HG03066 (cell line): ENCODE data around the gene CROCC.
"Not testable (repeated sequence)": the region's sequence is repeated elsewhere in the genome, so short reads cannot be mapped to it uniquely, and the experiment has no call there.

ENCODE experiments used
- ATAC-seq: cut with Tn5 transposase; IDR thresholded peaks from one replicate; pipeline ENCODE4 v1.9.1; 2021; ENCODE audit warnings: low read depth; ENCODE audit not compliant: unreplicated experiment

The CROCC gene

GRCh38 chr1:16896316-16897055 lies 25.2 kb upstream of the CROCC start:
- not testable (repeated sequence) for ATAC-seq

- not testable (repeated sequence) for ATAC-seq
These were observed 24.1 kb upstream of the CROCC start for GRCh38 chr1:16897653-16898052.

GRCh38 chr1:16898298-16898697 lies 23.4 kb upstream of the CROCC start:
- not testable (repeated sequence) for ATAC-seq

GRCh38 chr1:16899020-16899419 lies 22.7 kb upstream of the CROCC start:
- ATAC-seq = not testable (repeated sequence)

GRCh38 chr1:16900751-16901150 lies 21.0 kb upstream of the CROCC start:
- ATAC-seq = no peak

- ATAC-seq = not testable (repeated sequence)
These were observed 20.4 kb upstream of the CROCC start for GRCh38 chr1:16901371-16901770.

- no peak for ATAC-seq
These were observed 18.7 kb upstream of the CROCC start for GRCh38 chr1:16903054-16903453.

- ATAC-seq = no peak
These were observed 18.3 kb upstream of the CROCC start for GRCh38 chr1:16903458-16903796.

- ATAC-seq = peak; percentile 95
These were observed 17.1 kb upstream of the CROCC start for GRCh38 chr1:16904560-16905109.

GRCh38 chr1:16905110-16905867 lies 16.4 kb upstream of the CROCC start:
- peak; percentile 77 for ATAC-seq

GRCh38 chr1:16905868-16906702 lies 15.6 kb upstream of the CROCC start:
- no peak for ATAC-seq

GRCh38 chr1:16906873-16907272 lies 14.9 kb upstream of the CROCC start:
- no peak for ATAC-seq

- no peak for ATAC-seq
These were observed 13.6 kb upstream of the CROCC start for GRCh38 chr1:16907870-16908758.

- not testable (repeated sequence) for ATAC-seq
These were observed 9.6 kb upstream of the CROCC start for GRCh38 chr1:16911851-16912721.

GRCh38 chr1:16912742-16913141 lies 9.0 kb upstream of the CROCC start:
- not testable (repeated sequence) for ATAC-seq

- peak; percentile 23 for ATAC-seq
These were observed 8.4 kb upstream of the CROCC start for GRCh38 chr1:16913181-16913832.

- ATAC-seq = peak; percentile 88
These were observed 7.7 kb upstream of the CROCC start for GRCh38 chr1:16913833-16914662.
